Raji (cell line): ENCODE measurements around the gene RASA1.
A peak's percentile ranks its signal among the peaks of the same experiment; 100 is the strongest.

Experiments
- POLR2A ChIP-seq: IDR thresholded peaks from 2 replicates; pipeline ENCODE4 v1.6.1; 2011; ENCODE audit warnings: low read depth, low read length, control low read depth; ENCODE audit not compliant: insufficient read depth

RASA1 gene

DNA sequence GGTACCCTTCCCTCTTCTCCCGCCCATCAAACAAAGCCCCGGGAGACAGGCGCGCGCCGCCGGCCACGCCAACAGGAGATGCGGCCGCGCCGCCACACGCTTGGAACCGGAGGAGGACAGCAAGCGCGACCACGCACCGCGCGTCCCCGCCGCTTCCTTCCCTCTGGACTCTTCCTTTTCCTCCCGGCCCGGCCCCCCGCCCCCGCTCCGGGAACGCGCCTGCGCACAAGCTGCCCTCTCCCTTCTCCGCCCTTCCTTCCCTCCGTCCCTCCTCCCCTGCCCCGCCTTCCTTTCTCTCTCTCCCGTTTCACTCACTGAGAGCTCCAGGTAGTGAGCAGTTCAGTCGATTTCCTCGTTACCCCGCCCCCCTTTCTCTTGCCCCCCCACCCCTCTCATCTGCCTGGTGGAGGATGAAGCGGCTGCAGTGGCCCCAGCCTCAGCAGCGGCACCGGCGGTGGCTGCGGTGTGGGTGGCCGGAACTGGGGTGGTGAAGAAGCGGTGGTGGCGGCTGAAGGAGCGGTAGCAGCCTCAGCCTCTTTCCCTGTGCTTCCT is at the start of gene RASA1:
Gene RASA1, plus strand, starts transcription at position 310 of the 552 bp plus-strand sequence. CDS start 569 bp downstream, outside the sequence.
- peak; percentile 94 for TF ChIP-seq POLR2A

DNA sequence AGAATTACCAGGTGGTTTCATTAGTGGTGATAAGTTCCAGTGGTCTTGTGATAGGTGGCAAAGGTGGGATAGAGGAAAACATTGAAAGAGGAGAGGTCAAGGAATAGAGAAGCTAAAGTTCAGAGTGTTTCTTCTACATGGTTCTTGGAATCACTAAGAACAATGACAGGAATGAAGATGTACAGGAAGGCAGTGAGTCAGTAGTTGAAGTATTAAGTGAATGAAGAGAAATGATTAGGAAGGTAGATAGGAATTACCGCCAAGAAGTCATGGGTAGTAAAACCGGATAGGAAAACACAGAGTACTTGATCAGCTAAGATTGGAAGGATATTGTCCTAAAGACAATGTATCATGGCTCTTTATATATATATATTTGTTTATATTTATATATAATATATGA is 37.9 kb upstream of the RASA1 start:
- no peak for TF ChIP-seq POLR2A

DNA sequence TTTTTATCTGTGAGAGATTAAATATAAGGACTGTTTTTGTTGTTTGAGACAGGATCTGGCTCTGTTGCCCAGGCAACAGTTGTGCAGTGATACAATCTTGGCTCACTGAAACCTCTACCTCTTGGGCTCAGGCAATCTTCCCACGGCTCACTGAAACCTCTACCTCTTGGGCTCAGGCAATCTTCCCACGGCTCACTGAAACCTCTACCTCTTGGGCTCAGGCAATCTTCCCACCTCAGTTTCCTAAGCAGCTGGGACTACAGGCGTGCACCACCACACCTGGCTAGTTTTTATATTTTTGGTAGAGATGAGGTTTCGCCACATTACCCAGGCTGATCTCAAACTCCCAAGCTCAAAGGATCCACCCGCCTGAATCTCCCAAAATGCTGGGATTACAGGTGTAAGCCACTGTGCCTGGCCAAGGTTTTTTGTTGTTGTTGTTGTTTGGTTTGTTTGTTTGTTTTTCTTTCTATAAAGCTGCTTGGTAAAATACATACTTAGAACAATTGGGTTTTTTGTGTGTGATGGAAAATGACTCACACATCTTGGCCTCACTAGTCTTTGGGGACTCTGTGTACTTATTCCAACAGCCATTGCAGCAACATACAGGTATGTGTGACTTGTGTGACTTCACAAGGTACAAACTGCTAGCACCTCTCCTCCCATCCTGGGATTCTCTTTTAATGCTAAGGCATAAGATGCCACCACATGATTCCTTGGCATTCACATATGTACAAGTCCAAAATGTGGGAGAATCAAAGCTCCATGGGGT is 36.5 kb upstream of the RASA1 start:
- TF ChIP-seq POLR2A, result no peak

GRCh38 chr5:87233143-87233542 is 34.5 kb upstream of the RASA1 start:
- TF ChIP-seq POLR2A, result no peak

DNA sequence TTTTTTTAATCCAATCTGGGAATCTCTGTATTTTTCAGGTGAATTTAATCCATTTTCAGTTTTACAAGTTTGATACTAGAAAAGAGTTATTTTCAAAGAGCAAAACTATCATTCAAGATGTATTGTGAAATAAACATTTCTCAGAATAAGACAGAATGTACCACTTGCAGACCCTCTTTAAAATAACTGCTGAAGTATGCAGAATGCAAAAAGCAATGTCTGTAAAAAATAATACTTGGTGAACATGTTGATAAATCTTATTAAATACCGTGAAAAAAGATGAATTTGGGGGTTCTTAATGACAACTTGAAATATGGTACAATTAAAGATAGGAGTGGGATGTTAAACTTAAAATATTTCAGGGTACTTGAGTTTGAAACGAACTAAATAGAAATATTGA is 26.1 kb upstream of the RASA1 start:
- TF ChIP-seq POLR2A, result no peak

GRCh38 chr5:87242242-87242641 is 25.4 kb upstream of the RASA1 start:
- TF ChIP-seq POLR2A, result no peak

DNA sequence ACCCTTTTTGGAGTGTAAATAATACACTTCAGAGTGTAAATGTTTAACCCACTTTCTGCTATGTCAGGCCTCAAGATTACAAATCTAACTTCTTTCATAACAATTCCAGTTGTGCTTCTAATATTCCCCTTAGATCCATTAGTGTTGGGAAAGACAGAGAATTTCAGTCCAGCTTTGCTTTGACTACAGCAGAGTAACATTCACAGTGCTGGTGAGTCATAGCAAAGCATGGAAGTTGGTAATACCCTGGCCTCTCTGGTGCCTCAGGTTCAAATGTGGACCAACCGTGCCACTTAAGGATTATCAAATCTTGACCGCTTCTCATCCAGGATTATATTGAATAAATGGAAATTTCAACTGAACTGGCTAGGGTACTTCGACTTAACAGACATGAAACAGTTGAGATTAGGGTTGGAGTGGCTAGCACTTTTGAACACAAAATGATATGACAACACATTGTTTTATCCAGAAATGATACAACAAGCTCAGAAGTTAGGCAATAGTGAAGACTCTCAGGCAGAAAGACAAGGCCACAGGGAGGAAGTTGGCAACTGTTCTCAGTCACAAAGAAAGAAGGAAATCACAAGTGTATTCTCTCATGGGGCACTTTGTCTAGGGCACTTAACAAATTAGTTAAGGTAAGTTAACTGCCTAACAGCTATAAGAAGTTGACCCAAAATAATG is 24.4 kb upstream of the RASA1 start:
- TF ChIP-seq POLR2A, result no peak

GRCh38 chr5:87245451-87245850 is 22.2 kb upstream of the RASA1 start:
- no peak for TF ChIP-seq POLR2A

GRCh38 chr5:87246061-87246460 is 21.6 kb upstream of the RASA1 start:
- no peak for TF ChIP-seq POLR2A

GRCh38 chr5:87252283-87252605 is 15.4 kb upstream of the RASA1 start:
- TF ChIP-seq POLR2A, result no peak

DNA sequence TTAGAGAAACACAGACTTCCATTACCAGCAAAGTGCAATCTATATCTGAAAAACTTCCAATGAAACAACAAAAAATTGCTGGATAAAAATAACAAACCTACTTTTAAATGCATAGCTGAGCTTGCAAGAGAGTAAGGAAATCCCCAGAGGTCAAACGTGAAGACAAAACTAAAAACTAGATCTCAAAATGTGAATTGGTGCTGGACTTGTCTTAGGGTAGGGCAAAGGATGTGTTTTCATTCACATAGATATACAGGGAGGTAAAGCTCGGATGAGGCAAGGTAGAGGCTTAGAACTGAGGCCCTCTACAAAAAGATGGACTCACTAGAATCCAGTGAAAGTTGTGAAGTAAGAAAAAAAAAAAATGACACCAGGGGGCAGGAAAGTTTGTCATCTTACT is 13.6 kb upstream of the RASA1 start:
- no peak for TF ChIP-seq POLR2A

GRCh38 chr5:87258507-87258906 is 9.2 kb upstream of the RASA1 start:
- no peak for TF ChIP-seq POLR2A

DNA sequence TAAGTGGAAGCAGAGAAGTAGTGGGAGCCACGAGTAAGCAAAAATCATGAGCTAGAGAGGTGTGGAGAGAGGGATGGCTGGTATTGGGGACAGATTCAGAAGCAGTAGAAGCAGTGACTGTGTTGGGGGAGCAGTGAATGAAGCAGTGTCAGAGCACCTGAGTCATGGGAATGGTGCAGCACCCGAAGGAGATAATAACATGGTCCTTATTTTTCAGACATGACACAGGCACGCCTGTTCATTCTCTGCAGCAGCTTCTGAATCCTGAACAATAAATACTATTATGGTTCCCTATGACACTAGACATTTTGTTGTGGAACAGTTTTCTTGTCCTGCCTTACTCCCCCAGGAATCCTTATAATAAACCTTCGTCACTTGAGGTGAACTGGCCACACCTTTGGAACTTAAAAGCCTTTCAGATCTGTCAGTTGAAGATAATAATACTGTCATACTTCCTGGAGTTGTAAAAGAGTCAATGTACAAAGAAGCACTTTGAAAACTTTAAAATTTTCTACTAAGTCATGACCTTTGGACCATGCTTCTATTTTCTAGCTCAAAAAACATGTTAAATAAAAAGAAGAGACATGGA is 7.0 kb upstream of the RASA1 start:
- no peak for TF ChIP-seq POLR2A

GRCh38 chr5:87263498-87263897 is 4.2 kb upstream of the RASA1 start:
- TF ChIP-seq POLR2A, result no peak

DNA sequence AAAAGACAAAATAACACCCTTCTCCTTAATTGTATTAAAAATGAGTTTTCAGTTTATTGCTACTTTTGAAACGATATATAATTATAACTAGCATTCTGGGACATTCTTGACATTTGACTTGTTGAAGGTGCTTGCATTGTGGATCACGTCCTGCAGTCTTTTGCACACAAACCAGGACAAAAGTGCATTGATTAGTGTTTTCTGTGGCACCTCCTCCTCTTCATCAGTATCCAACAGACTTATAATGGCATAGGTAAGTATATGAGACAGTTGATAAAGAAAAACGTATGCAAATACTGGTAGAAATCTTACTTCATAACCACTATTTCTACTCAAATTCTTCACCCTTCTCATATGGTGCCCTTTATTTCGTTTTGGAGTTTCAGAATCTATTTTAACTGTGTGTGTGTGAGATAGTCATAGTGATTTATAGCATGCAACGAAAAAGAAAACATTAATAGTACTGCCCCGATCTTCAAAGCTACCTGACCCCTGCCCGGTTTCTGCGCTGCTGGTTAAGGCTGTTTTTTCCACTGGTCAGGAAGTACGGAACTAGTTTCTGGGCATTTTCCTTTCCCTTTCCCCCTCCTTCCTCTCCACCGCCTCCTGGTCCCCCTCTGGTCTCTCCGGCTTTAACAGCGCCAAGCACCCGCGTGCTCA is 639 bp upstream of the RASA1 start:
- no peak for TF ChIP-seq POLR2A
